HepG2 (cell line): Measurements from ENCODE around the gene NINJ2. TPM values are rescaled to one million over a fixed set of nuclear protein-coding genes. Genes with fewer than 3 reads are reported as not detected.

ENCODE experiments used
- FOSL1 ChIP-seq: sonication (generic); formaldehyde crosslinking; IDR thresholded peaks from 2 replicates; pipeline ENCODE4 v1.9.0; 2021; ENCODE audit warnings: missing genetic modification reagents, borderline replicate concordance
- GMEB1 ChIP-seq: sonication (generic); formaldehyde crosslinking; IDR thresholded peaks from 2 replicates; pipeline ENCODE4 v1.5.1; 2020; ENCODE audit warnings: missing genetic modification reagents, mild to moderate bottlenecking, borderline replicate concordance
- IRX3 ChIP-seq: sonication (generic); formaldehyde crosslinking; IDR thresholded peaks from 2 replicates; pipeline ENCODE4 v1.8.1; 2023; ENCODE audit warnings: mild to moderate bottlenecking, low read depth, missing genetic modification reagents, borderline replicate concordance
- NCOR1 ChIP-seq: fragments of 200-600 bp; sonication (generic); IDR thresholded peaks from 2 replicates; pipeline ENCODE4 v1.7.0; 2017; ENCODE audit warnings: antibody characterized with exemption, low read length, borderline replicate concordance
- NR2F6 ChIP-seq, 2 experiments: IDR thresholded peaks; 2 replicates each; pipeline ENCODE4 v1.6.1; 2016; ENCODE audit warnings: antibody characterized with exemption in 1 of 2, mild to moderate bottlenecking in 1 of 2
- ONECUT2 ChIP-seq: sonication (generic); formaldehyde crosslinking; IDR thresholded peaks from 2 replicates; pipeline ENCODE4 v1.4.0; 2020; ENCODE audit warnings: missing genetic modification reagents
- ZBTB44 ChIP-seq: sonication (generic); formaldehyde crosslinking; IDR thresholded peaks from 2 replicates; pipeline ENCODE4 v1.4.0; 2020; ENCODE audit warnings: missing genetic modification reagents
- ZGPAT ChIP-seq: IDR thresholded peaks from 2 replicates; pipeline ENCODE4 v1.6.1; 2016; ENCODE audit warnings: mild to moderate bottlenecking
- ZKSCAN5 ChIP-seq: sonication (generic); formaldehyde crosslinking; IDR thresholded peaks from 2 replicates; pipeline ENCODE4 v1.5.1; 2020; ENCODE audit warnings: mild to moderate bottlenecking, missing genetic modification reagents
- ZNF292 ChIP-seq: sonication (generic); formaldehyde crosslinking; IDR thresholded peaks from 2 replicates; pipeline ENCODE4 v1.8.1; 2022; ENCODE audit warnings: mild to moderate bottlenecking, low read depth, missing genetic modification reagents, borderline replicate concordance
- ZNF383 ChIP-seq: sonication (generic); formaldehyde crosslinking; IDR thresholded peaks from 2 replicates; pipeline ENCODE4 v1.4.0; 2020; ENCODE audit warnings: missing genetic modification reagents, mild to moderate bottlenecking, borderline replicate concordance
- ZNF703 ChIP-seq: sonication (generic); formaldehyde crosslinking; IDR thresholded peaks from 2 replicates; pipeline ENCODE4 v1.5.1; 2020; ENCODE audit warnings: missing genetic modification reagents, mild to moderate bottlenecking, moderate library complexity, borderline replicate concordance
- ZNF839 ChIP-seq: sonication (generic); formaldehyde crosslinking; IDR thresholded peaks from 2 replicates; pipeline ENCODE4 v1.4.0; 2020; ENCODE audit warnings: missing genetic modification reagents, mild to moderate bottlenecking, borderline replicate concordance
- polyA plus RNA-seq, 8 experiments: library from polyadenylated mRNA; depleted of rRNA in 3 of 8; stranded (reverse) in 7 of 8; unstranded in 1 of 8; fragments of >200 nt; fragmentation: Illumina TruSeq in 4 of 8; extraction: Trizol in 4 of 8; gene quantifications; 2 replicates each; pipeline versions ENCODE4 v1.2.1 to v1.2.3, GENCODE V29; 2011 to 2016; ENCODE audit warnings: low read depth in 4 of 8, missing spikeins in 1 of 8, mixed read lengths in 1 of 8; ENCODE audit not compliant: insufficient read depth in 1 of 8
- total RNA-seq, 5 experiments: library from RNA; depleted of rRNA; stranded (reverse); fragments of >200 nt; fragmentation: Illumina TruSeq; extraction: Trizol; gene quantifications; 2 replicates each; pipeline ENCODE4 v1.2.3, GENCODE V29; 2016; ENCODE audit warnings: low read depth in 1 of 5
- TF ChIP-seq, protein P1 (sequence below): sonication (generic); formaldehyde crosslinking; IDR thresholded peaks from 2 replicates; pipeline ENCODE4 v1.4.0; 2020; ENCODE audit warnings: mild to moderate bottlenecking, missing genetic modification reagents
- TF ChIP-seq, protein P2 (sequence below), 2 experiments: sonication (generic) in 1 of 2; formaldehyde crosslinking in 1 of 2; IDR thresholded peaks; 2 replicates each; pipeline versions ENCODE4 v1.4.0 to v1.6.1; 2016 to 2020; ENCODE audit warnings: borderline replicate concordance in 1 of 2, low read depth in 1 of 2, mild to moderate bottlenecking in 1 of 2, missing genetic modification reagents in 1 of 2

The NINJ2 gene
- total and polyA plus RNA-seq, 2 of the 13 experiments (the other 11 are each of a cell fraction or from before 2014, with no cell fraction given): 0.62 to 3.8 TPM

GRCh38 chr12:694734-695503, 31.7 kb upstream of the NINJ2 start (continued):
- no peak for TF ChIP-seq GMEB1 (CRISPR knock-in tag)
- peak; percentile 22; the same call in 1 of the 2 replicates for TF ChIP-seq ZGPAT
- TF ChIP-seq ZNF292 (CRISPR knock-in tag): peak; percentile 82; the same call in 1 of the 2 replicates
- TF ChIP-seq NR2F6 (IDR thresholded peaks at IDR 0.05): peak; percentile 95
- peak; percentile 89 for TF ChIP-seq NR2F6 (CRISPR knock-in tag; IDR thresholded peaks at IDR 0.05)
- peak; percentile 73 for TF ChIP-seq NCOR1
- TF ChIP-seq ZNF703 (CRISPR knock-in tag): no peak
- TF ChIP-seq ZKSCAN5 (CRISPR knock-in tag): no peak
- TF ChIP-seq IRX3: no peak
- no peak for TF ChIP-seq ONECUT2
- TF ChIP-seq, protein P1, sequence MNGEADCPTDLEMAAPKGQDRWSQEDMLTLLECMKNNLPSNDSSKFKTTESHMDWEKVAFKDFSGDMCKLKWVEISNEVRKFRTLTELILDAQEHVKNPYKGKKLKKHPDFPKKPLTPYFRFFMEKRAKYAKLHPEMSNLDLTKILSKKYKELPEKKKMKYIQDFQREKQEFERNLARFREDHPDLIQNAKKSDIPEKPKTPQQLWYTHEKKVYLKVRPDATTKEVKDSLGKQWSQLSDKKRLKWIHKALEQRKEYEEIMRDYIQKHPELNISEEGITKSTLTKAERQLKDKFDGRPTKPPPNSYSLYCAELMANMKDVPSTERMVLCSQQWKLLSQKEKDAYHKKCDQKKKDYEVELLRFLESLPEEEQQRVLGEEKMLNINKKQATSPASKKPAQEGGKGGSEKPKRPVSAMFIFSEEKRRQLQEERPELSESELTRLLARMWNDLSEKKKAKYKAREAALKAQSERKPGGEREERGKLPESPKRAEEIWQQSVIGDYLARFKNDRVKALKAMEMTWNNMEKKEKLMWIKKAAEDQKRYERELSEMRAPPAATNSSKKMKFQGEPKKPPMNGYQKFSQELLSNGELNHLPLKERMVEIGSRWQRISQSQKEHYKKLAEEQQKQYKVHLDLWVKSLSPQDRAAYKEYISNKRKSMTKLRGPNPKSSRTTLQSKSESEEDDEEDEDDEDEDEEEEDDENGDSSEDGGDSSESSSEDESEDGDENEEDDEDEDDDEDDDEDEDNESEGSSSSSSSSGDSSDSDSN (CRISPR knock-in tag): peak; percentile 15; the same call in 1 of the 2 replicates
- TF ChIP-seq FOSL1 (CRISPR knock-in tag): no peak
- no peak for TF ChIP-seq ZBTB44
- TF ChIP-seq, protein P2, sequence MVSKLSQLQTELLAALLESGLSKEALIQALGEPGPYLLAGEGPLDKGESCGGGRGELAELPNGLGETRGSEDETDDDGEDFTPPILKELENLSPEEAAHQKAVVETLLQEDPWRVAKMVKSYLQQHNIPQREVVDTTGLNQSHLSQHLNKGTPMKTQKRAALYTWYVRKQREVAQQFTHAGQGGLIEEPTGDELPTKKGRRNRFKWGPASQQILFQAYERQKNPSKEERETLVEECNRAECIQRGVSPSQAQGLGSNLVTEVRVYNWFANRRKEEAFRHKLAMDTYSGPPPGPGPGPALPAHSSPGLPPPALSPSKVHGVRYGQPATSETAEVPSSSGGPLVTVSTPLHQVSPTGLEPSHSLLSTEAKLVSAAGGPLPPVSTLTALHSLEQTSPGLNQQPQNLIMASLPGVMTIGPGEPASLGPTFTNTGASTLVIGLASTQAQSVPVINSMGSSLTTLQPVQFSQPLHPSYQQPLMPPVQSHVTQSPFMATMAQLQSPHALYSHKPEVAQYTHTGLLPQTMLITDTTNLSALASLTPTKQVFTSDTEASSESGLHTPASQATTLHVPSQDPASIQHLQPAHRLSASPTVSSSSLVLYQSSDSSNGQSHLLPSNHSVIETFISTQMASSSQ (IDR thresholded peaks at IDR 0.05; ENCODE audit: low read depth): no peak
- TF ChIP-seq, protein P2 (CRISPR knock-in tag; IDR thresholded peaks at IDR 0.05; ENCODE audit: borderline replicate concordance): peak; percentile 47; the same call in 1 of the 2 replicates
- no peak for TF ChIP-seq ZNF383 (CRISPR knock-in tag)
- no peak for TF ChIP-seq ZNF839 (CRISPR knock-in tag)
